Mesodermal cell (in vitro differentiated cells): Measurements from ENCODE around the gene TCEAL8. TPM values are rescaled to one million over a fixed set of nuclear protein-coding genes. Genes with fewer than 3 reads are reported as not detected.

Experiments
- H3K27ac ChIP-seq: 2 replicates; pipeline ENCODE4 v1.7.0; 2013; ENCODE audit warnings: mild to moderate bottlenecking, low read depth, low read length, moderate library complexity; ENCODE audit not compliant: severe bottlenecking
- H3K36me3 ChIP-seq: 2 replicates; pipeline ENCODE4 v1.7.1; 2013; ENCODE audit warnings: mild to moderate bottlenecking, low read length, moderate library complexity; ENCODE audit not compliant: control insufficient read depth, insufficient read depth
- H3K4me1 ChIP-seq: one replicate; pipeline ENCODE4 v1.7.1; 2013; ENCODE audit warnings: mild to moderate bottlenecking, low read length; ENCODE audit not compliant: insufficient read depth, control insufficient read depth, poor library complexity, severe bottlenecking
- H3K4me3 ChIP-seq: 2 replicates; pipeline ENCODE4 v1.7.0; 2013; ENCODE audit warnings: low read length, control low read depth, mild to moderate bottlenecking; ENCODE audit not compliant: insufficient read depth, poor library complexity, severe bottlenecking; ENCODE audit errors: extremely low read depth
- H3K9me3 ChIP-seq: 2 replicates; pipeline ENCODE4 v1.7.1; 2013; ENCODE audit warnings: mild to moderate bottlenecking, low read length, moderate library complexity; ENCODE audit not compliant: control insufficient read depth
- WGBS, 2 experiments: methylation state at CpG; one replicate each; pipeline ENCODE4 v1.1.5; 2013; ENCODE audit warnings: missing lambda C conversion rate in 2 of 2; ENCODE audit not compliant: insufficient coverage in 2 of 2; 5-methylcytosine and 5-hydroxymethylcytosine counted together
- polyA plus RNA-seq, 2 experiments: library from polyadenylated mRNA; stranded (reverse); fragments of 50-300 nt; gene quantifications; one replicate each; pipeline ENCODE4 v1.2.3, GENCODE V29; 2013

TCEAL8 gene, protein sequence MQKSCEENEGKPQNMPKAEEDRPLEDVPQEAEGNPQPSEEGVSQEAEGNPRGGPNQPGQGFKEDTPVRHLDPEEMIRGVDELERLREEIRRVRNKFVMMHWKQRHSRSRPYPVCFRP
- 116 TPM for polyA plus RNA-seq (2013, experiment 1 of 2)
- 130 TPM for polyA plus RNA-seq (2013, experiment 2 of 2)

DNA sequence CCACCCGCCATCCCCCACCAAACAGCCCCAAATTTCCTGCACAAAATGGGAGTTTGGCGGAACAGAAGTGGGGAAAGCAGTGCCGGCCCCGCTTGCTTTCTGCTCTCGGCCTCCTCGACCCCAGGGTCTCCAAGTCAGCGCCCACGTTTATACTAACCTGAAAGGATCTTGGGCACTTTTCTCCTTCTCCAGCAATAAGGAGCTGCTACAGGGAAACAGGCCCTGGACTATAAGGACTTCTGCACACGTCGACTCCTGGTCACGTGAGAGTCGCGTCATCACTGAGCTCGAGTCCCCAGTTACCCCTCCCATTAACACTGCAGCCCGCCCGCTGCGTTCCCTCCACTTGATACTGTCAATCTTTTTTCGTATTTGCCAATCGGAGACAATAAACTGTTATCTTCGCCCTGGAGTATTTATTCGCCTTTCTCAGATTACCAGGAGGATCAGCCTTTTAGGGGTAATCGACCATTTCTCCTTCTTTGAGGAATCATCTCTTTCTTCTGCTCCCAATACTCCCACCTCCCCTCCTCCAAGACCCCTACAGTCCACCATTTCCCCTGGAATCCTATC is at the start of gene TCEAL8:
Gene TCEAL8, minus strand, starts transcription at position 235 of the 573 bp plus-strand sequence. CDS start 1,176 bp downstream, outside the sequence.
- peak within 1 kb of the TSS; percentile 93 for H3K27ac ChIP-seq
- WGBS, 2 experiments: 0% methylated on average over 8 to 14 of the region's 22 CpGs
- H3K4me3 ChIP-seq: peak within 1 kb of the TSS; percentile 61
- H3K4me1 ChIP-seq: peaks cover 15% of the 10 kb centered on the region
- peaks cover 20% of the 10 kb centered on the region for H3K36me3 ChIP-seq
- H3K9me3 ChIP-seq: no peaks in the 10 kb centered on the region

DNA sequence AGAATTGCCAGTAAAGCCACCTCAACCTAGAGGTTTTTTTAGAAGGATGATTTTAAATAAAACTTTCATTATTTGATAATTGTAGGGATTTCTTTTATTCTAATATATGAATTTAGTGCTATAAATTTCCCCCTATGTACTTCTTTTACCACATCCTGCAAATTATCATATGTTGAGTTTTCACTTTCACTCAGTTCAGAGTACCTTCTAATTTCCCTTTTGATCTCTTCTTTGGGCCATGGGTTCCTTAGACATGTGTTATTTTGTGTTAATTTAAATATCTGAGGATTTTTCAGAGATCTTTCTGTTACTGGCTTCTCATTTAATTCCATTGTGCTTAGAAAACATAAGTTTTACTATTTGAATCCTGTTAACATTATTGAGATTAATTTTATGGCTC is 49.8 kb upstream of the TCEAL8 start:
- Histone ChIP-seq H3K4me1 (no peaks in the 10 kb centered on the region), H3K9me3 (no peaks in the 10 kb centered on the region), H3K4me3 (no peak overlapping the region), H3K36me3 (no peaks in the 10 kb centered on the region), H3K27ac (no peak overlapping the region)

DNA sequence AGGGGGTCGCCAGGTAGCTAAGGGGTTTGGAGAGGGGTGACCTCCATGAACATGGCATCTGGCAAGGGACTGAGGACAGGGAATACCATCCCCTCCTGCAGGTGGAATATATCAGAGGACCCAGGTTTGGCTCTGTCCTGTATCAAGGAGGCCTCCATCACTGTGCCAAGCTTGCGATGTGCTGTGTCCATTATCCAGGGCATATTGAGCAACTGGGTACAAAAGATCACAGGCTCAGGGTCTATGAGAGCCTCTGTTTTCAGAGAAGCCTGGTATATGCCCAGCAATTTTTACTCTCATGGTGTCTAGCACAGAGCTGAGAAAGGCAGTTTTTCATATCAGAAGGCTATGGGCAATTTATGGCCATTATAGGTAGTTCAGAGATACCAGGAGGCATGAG is 38.2 kb upstream of the TCEAL8 start:
- Histone ChIP-seq H3K27ac (no peak overlapping the region), H3K9me3 (no peaks in the 10 kb centered on the region), H3K4me1 (no peaks in the 10 kb centered on the region), H3K36me3 (no peaks in the 10 kb centered on the region), H3K4me3 (no peak overlapping the region)
- WGBS, 2 experiments: no CpG with 5 or more reads among the region's 2 CpGs

DNA sequence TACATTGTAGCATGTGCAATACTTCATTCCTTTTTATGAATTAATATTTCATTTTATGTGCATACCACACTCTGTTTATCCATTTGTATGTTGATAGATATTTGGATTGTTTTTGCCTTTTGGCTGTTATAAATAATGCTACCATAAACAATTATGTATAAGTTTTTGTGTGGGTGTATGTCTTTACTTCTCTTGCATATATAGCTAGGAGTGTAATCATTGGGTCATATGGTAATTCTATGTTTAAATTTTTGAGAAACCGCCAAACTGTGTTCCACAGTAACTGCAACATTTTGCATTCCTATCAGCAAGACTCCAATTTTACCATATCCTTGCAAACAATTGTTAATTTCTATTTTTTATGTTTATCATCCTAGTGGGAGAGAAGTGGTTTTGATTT is 24.7 kb upstream of the TCEAL8 start:
- no CpG with 5 or more reads among the region's 1 CpG for WGBS, 2 experiments
- Histone ChIP-seq H3K4me1 (no peaks in the 10 kb centered on the region), H3K9me3 (no peaks in the 10 kb centered on the region), H3K27ac (no peak overlapping the region), H3K4me3 (no peak overlapping the region), H3K36me3 (no peaks in the 10 kb centered on the region)

DNA sequence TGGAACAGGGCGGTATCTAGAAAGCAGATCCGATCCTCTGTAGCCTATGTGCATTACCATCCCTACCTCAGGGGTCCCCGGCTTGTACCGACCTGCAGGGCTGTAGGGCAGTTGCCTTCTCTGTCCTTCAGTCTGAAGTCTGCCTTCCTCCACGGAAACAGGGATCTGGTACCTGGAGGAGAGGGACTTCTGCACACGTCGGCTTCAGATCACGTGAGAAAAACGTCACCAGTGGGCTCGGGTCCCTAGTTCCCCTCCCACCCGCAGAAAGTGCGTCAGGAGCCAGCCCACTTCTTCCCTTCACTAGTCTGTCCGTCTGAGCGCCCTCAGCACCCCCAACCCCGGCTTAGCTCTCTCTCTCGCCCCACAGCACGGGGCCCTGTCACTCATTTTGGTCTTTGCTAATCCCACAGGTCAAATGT is 21.6 kb upstream of the TCEAL8 start, which contains the start of gene TCEAL5:
Gene TCEAL5, minus strand, starts transcription at position 170 of the 422 bp plus-strand sequence. CDS start 2,187 bp downstream, outside the sequence.
- no peaks in the 10 kb centered on the region for H3K9me3 ChIP-seq
- no peak within 1 kb of the TSS for H3K27ac ChIP-seq
- no peaks in the 10 kb centered on the region for H3K4me1 ChIP-seq
- 86% methylated on average over 4 of the region's 17 CpGs; no CpG with 5 or more reads in 1 of the 2 experiments for WGBS, 2 experiments
- H3K4me3 ChIP-seq: no peak within 1 kb of the TSS
- no peaks in the 10 kb centered on the region for H3K36me3 ChIP-seq

GRCh38 chrX:103275947-103276567 is 21.1 kb upstream of the TCEAL8 start:
- Histone ChIP-seq H3K4me3 (no peak overlapping the region), H3K9me3 (no peaks in the 10 kb centered on the region), H3K4me1 (no peaks in the 10 kb centered on the region), H3K36me3 (no peaks in the 10 kb centered on the region), H3K27ac (no peak overlapping the region)
- WGBS, 2 experiments: 85% methylated on average over 4 to 8 of the region's 23 CpGs

- Histone ChIP-seq H3K36me3 (no peaks in the 10 kb centered on the region), H3K9me3 (no peaks in the 10 kb centered on the region), H3K27ac (no peak overlapping the region), H3K4me1 (no peaks in the 10 kb centered on the region), H3K4me3 (no peak overlapping the region)
- 87% methylated on average over 4 of the region's 4 CpGs; no CpG with 5 or more reads in 1 of the 2 experiments for WGBS, 2 experiments
Observed at GRCh38 chrX:103274284-103274683, 19.3 kb upstream of the TCEAL8 start.

- Histone ChIP-seq H3K27ac (no peak overlapping the region), H3K9me3 (no peaks in the 10 kb centered on the region)
Observed at GRCh38 chrX:103258275-103258674, 3.3 kb upstream of the TCEAL8 start.

DNA sequence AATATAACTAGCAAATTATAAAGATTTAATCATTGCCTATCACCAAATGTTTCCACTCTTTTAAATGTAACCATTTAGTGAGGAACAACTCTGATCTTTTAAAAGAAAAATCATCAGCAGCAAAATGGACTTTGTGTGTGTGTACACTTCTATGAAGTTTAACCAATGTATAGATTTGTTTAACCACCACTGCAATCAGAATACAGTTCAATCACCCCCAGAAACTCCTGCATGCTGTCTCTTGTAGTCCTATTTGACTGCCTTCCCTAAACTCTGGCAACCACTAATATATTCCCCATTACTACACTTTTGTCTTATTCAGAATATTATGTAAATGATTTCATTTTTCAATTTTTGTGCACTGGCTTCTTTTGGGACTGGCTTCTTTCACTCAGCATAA is 1.7 kb upstream of the TCEAL8 start:
- Histone ChIP-seq H3K27ac (no peak overlapping the region), H3K4me3 (no peak overlapping the region), H3K36me3 (peaks cover 18% of the 10 kb centered on the region), H3K9me3 (no peaks in the 10 kb centered on the region), H3K4me1 (peaks cover 6% of the 10 kb centered on the region)

More at GRCh38 chrX:103258275-103258674, 3.3 kb upstream of the TCEAL8 start:
- no peak overlapping the region for H3K4me3 ChIP-seq
- no peaks in the 10 kb centered on the region for H3K4me1 ChIP-seq
- H3K36me3 ChIP-seq: peaks cover 5% of the 10 kb centered on the region

DNA sequence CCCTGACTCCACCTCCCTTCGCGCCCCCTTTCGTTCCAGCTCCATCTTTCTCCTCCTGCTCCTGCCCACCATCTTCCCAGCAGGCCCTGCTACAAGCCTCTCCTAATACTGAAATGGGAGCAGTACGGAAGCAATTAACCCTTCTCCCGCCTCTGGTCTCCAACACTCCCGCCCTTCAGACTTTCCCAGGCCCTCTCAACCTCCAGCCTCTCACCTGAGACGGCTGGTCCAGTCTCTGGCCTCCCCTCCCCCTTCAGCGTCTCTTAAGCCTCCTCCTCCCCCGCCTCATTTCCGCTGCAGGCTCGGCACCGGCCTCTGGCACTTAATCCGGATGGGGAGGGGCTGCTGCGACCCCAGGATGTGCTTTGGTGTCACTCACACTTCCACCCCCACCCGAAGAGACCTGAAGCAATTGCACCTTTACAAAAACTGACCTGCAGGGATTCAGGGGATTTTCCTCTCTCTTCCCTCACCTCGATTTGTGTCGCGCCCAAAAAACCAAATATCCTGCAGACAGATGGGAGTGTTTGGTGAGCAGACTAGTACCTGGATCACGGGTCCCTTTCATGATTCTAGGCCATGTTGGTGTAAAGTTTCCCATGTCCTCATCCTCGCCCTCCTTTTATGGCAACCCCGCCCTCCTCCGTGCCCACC is 657 bp downstream of the TCEAL8 start:
- Histone ChIP-seq H3K36me3 (peaks cover 20% of the 10 kb centered on the region), H3K9me3 (no peaks in the 10 kb centered on the region), H3K27ac (peak overlapping the region; percentile 93), H3K4me3 (peak overlapping the region; percentile 61), H3K4me1 (peaks cover 15% of the 10 kb centered on the region)
- WGBS, 2 experiments: 0% methylated on average over 2 to 4 of the region's 22 CpGs

- peak overlapping the region; percentile 93 for H3K27ac ChIP-seq
Observed at GRCh38 chrX:103253608-103254007, 1.3 kb downstream of the TCEAL8 start.

More at GRCh38 chrX:103253608-103254007, 1.3 kb downstream of the TCEAL8 start:
- Histone ChIP-seq H3K4me3 (peak overlapping the region; percentile 61), H3K4me1 (peaks cover 15% of the 10 kb centered on the region), H3K9me3 (no peaks in the 10 kb centered on the region), H3K36me3 (peaks cover 20% of the 10 kb centered on the region)
- WGBS, 2 experiments: 0 to 56% methylated on average over 2 to 4 of the region's 8 CpGs
